Activated B cell treated with CpG ODN at 0.5 μM for 24 hours (primary cell): Measurements from ENCODE around the gene HTR1D. TPM values are rescaled to one million over a fixed set of nuclear protein-coding genes. Genes with fewer than 3 reads are reported as not detected.
"Not testable (repeated sequence)": the region's sequence is repeated elsewhere in the genome, so short reads cannot be mapped to it uniquely, and the experiment has no call there.

Experiments used
- ATAC-seq: fragments of 200-7000 bp; cut with Tn5 transposase; one replicate; pipeline ENCODE4 v1.10.0; 2021; ENCODE audit warnings: low read depth, mild to moderate bottlenecking, moderate library complexity
- CTCF ChIA-PET: fragments of 350-600 bp; sonication (Branson Sonifier 250); formaldehyde crosslinking; loops from one replicate; lab custom pipeline; 2021; ENCODE audit warnings: antibody characterized with exemption; lab: Charles Lee
- POLR2A ChIA-PET: fragments of 350-600 bp; sonication (Branson Sonifier 250); formaldehyde crosslinking; loops from one replicate; lab custom pipeline; 2021; ENCODE audit warnings: antibody characterized with exemption; lab: Charles Lee
- DNase-seq: peaks from one replicate; pipeline ENCODE4 v3.0.0; 2022
- H3K27ac Mint-ChIP-seq: one replicate; pipeline ENCODE4 v1.8.0; 2020; ENCODE audit warnings: mixed read lengths
- H3K27me3 Mint-ChIP-seq: one replicate; pipeline ENCODE4 v1.8.0; 2021; ENCODE audit warnings: mixed read lengths
- H3K36me3 Mint-ChIP-seq: one replicate; pipeline ENCODE4 v1.8.0; 2021; ENCODE audit warnings: low read depth, mixed read lengths
- H3K4me1 Mint-ChIP-seq: one replicate; pipeline ENCODE4 v1.8.0; 2021; ENCODE audit warnings: mixed read lengths
- H3K4me3 Mint-ChIP-seq: one replicate; pipeline ENCODE4 v1.8.0; 2020; ENCODE audit warnings: mild to moderate bottlenecking, mixed read lengths
- H3K9me3 Mint-ChIP-seq: one replicate; pipeline ENCODE4 v1.8.0; 2020; ENCODE audit warnings: mixed read lengths
- intact Hi-C: fragments of 100-400 bp; cut with micrococcal nuclease; formaldehyde crosslinking; loops from one replicate; pipeline ENCODE4 v1.15.1; 2024
- total RNA-seq: library from RNA; stranded (reverse); gene quantifications from 2 replicates; pipeline ENCODE4 v1.2.3, GENCODE V29; 2022
- TF ChIP-seq, protein P1 (sequence below): fragments of 200-600 bp; IDR thresholded peaks from one replicate; pipeline ENCODE4 v1.8.0; 2022; ENCODE audit warnings: antibody characterized with exemption, mild to moderate bottlenecking

The HTR1D gene, protein sequence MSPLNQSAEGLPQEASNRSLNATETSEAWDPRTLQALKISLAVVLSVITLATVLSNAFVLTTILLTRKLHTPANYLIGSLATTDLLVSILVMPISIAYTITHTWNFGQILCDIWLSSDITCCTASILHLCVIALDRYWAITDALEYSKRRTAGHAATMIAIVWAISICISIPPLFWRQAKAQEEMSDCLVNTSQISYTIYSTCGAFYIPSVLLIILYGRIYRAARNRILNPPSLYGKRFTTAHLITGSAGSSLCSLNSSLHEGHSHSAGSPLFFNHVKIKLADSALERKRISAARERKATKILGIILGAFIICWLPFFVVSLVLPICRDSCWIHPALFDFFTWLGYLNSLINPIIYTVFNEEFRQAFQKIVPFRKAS
- total RNA-seq: not detected in 2 replicates

DNA sequence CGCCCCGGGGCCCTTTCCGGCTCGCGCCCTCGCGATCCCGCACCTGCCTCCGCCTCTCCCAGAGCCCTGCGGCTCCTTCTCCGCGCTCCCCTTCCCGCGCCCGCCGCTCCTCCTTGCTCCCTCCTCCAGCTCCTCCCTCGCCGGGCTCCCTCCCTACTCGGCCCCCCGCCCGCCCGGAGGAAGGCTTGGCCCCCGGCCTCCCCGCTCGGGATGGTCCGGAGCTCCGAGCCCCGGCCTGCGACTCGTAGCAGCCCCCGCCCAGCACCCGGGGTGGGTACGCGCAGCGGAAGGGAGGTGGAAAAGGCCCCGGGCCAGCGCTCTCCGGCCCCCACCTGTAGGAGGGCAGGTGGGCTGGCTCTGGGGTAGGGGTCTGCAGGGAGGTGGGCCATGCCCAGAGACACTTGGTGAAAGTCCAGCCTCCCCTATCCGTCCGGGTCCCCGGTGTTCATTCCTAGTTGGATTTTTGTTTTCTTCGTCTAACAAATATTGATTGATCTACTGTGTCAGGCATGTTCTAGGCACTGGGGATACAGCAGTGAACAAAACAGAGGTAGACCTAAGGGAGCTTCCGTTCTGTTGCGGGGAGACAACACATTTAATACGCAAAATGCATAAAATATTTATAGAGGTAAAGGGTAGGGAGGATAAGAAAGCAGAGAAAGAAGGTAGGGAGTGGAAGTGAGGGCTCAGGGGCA is at the start of gene HTR1D:
Gene HTR1D (minus strand): TSS at position 82 of the 695 bp plus-strand sequence. CDS start 23,283 bp downstream, outside the sequence.
- Mint-ChIP-seq H3K4me1 (peaks cover 6% of the 10 kb centered on the region), H3K4me3 (peak within 1 kb of the TSS; percentile 44), H3K36me3 (no peaks in the 10 kb centered on the region), H3K27ac (no peak within 1 kb of the TSS), H3K9me3 (no peaks in the 10 kb centered on the region), H3K27me3 (peaks cover 60% of the 10 kb centered on the region)
- POLR2A ChIA-PET: no interaction called here
- no peak for ATAC-seq
- intact Hi-C loops: loop anchor here (2.0 to 10.0 kb wide), 2 partner anchors 321 to 447 kb away; no protein-coding TSS in a partner anchor
- CTCF ChIA-PET: interaction anchor here (0.5 to 1.0 kb wide), 2 partner anchors 93 to 265 kb away, joined by 3 read pairs; no protein-coding TSS in a partner anchor
- peak; percentile 23 for DNase-seq
- TF ChIP-seq, protein P1, sequence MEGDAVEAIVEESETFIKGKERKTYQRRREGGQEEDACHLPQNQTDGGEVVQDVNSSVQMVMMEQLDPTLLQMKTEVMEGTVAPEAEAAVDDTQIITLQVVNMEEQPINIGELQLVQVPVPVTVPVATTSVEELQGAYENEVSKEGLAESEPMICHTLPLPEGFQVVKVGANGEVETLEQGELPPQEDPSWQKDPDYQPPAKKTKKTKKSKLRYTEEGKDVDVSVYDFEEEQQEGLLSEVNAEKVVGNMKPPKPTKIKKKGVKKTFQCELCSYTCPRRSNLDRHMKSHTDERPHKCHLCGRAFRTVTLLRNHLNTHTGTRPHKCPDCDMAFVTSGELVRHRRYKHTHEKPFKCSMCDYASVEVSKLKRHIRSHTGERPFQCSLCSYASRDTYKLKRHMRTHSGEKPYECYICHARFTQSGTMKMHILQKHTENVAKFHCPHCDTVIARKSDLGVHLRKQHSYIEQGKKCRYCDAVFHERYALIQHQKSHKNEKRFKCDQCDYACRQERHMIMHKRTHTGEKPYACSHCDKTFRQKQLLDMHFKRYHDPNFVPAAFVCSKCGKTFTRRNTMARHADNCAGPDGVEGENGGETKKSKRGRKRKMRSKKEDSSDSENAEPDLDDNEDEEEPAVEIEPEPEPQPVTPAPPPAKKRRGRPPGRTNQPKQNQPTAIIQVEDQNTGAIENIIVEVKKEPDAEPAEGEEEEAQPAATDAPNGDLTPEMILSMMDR: no peak

DNA sequence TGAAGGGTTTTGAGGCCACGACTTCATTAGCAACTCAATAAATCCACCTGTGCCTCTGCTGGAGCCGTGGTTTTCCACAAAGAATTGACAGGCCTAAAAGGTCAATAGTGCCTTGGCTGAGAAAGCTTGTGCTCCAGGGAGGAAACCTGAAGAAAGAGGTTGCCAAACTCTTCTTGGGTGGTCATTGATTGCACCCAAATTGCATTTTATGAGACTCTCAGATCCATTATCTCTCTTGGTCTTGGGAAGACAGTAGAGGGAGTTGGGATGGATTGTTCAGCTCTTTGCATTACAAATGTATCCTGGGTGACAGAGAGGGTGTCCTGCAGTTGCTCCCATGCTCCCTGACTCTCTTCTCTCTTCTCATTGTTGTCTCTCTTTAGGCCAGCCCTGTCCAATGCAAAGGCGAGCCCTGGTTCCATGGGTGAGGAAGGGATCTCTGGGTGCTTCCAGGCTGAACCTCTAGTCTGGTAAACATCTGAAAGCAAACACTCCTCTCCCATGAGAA is 46.1 kb upstream of the HTR1D start:
- ATAC-seq: no peak
- H3K27me3 Mint-ChIP-seq: peaks cover 2% of the 10 kb centered on the region
- no peaks in the 10 kb centered on the region for H3K4me1 Mint-ChIP-seq
- H3K27ac Mint-ChIP-seq: no peak overlapping the region
- H3K9me3 Mint-ChIP-seq: no peaks in the 10 kb centered on the region
- TF ChIP-seq, protein P1: no peak
- intact Hi-C loops: no loop called here
- no peaks in the 10 kb centered on the region for H3K36me3 Mint-ChIP-seq
- DNase-seq: no peak
- CTCF ChIA-PET: interaction anchor here (1.2 kb wide), 1 partner anchor 13 kb away, joined by 3 read pairs; no protein-coding TSS in a partner anchor
- POLR2A ChIA-PET: no interaction called here
- H3K4me3 Mint-ChIP-seq: no peak overlapping the region

DNA sequence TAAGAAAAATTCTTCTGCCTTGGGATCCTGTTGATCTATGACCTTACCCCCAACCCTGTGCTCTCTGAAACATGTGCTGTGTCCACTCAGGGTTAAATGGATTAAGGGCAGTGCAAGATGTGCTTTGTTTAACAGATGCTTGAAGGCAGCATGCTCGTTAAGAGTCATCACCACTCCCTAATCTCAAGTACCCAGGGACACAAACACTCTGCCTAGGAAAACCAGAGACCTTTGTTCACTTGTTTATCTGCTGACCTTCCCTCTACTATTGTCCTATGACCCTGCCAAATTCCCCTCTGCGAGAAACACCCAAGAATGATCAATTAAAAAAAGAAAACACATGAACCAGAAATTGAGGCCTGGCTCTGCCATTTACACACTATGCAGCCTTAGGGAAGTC is 40.8 kb upstream of the HTR1D start:
- intact Hi-C loops, H3K9me3 Mint-ChIP-seq, POLR2A ChIA-PET, DNase-seq, H3K27ac Mint-ChIP-seq, CTCF ChIA-PET, H3K27me3 Mint-ChIP-seq, H3K4me3 Mint-ChIP-seq, H3K36me3 Mint-ChIP-seq, ATAC-seq, H3K4me1 Mint-ChIP-seq: not testable (repeated sequence)

DNA sequence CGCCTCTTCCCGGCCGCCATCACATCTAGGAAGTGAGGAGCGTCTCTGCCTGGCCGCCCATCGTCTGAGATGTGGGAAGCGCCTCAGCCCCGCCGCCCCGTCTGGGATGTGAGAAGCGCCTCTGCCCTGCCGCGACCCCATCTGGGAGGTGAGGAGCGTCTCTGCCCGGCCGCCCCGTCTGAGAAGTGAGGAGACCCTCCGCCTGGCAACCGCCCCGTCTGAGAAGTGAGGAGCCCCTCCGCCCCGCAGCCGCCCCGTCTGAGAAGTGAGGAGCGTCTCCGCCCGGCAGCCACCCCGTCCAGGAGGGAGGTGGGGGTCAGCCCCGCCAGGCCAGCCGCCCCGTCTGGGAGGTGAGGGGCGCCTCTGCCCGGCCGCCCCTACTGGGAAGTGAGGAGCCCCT is 40.1 kb upstream of the HTR1D start:
- intact Hi-C loops: not testable (repeated sequence)

DNA sequence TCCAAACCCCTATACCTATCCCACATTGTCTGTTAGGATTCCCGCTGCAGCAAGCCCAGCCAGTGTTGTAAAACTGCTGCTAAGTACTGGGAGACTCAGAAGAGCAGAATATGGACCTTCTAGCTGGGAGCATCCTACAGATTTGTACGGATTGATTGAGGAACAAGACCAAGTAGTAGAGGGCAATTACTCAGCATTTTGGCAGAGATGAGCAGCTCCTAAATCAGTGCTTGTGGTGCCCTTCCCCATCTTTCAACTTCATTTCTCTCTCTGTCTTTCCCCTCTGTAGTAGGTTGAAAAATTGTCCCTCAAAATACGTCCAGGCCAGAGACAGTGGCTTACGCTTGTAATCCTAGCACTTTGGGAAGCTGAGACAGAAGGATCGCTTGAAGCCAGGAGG is 37.3 kb upstream of the HTR1D start:
- Mint-ChIP-seq H3K9me3 (no peaks in the 10 kb centered on the region), H3K4me3 (no peak overlapping the region), H3K36me3 (no peaks in the 10 kb centered on the region), H3K4me1 (no peaks in the 10 kb centered on the region), H3K27ac (no peak overlapping the region), H3K27me3 (peaks cover 5% of the 10 kb centered on the region)
- POLR2A ChIA-PET: no interaction called here
- DNase-seq (no peak), ATAC-seq (no peak)
- CTCF ChIA-PET: no interaction called here
- intact Hi-C loops: no loop called here
- TF ChIP-seq, protein P1: no peak

More for the DNA sequence above, 40.1 kb upstream of the HTR1D start:
- H3K4me3 Mint-ChIP-seq, H3K4me1 Mint-ChIP-seq, ATAC-seq, H3K36me3 Mint-ChIP-seq, DNase-seq, POLR2A ChIA-PET, H3K9me3 Mint-ChIP-seq, H3K27ac Mint-ChIP-seq, H3K27me3 Mint-ChIP-seq, CTCF ChIA-PET: not testable (repeated sequence)

DNA sequence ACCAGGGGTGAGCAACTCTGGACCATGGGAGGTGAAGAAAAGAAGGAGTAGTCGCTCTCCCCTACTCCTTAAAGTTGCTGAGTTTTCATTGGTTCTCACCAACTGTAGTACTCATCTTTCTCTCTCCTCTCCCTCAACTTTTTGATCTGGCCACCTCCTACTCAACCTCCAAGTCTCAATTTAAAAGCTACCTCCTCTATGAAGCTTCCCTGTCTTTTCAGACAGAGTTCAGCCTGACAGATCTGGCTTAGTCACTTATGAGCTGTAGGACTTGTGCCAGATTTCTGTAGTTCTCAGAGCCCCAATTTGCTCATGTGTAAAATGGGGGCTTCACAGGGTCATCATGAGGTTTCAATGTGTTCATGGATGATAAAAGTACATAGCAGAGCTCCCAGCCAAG is 34.5 kb upstream of the HTR1D start:
- H3K36me3 Mint-ChIP-seq: no peaks in the 10 kb centered on the region
- POLR2A ChIA-PET: no interaction called here
- intact Hi-C loops: no loop called here
- TF ChIP-seq, protein P1: no peak
- CTCF ChIA-PET: no interaction called here
- no peak for ATAC-seq
- H3K27me3 Mint-ChIP-seq: peaks cover 5% of the 10 kb centered on the region
- H3K27ac Mint-ChIP-seq: no peak overlapping the region
- no peaks in the 10 kb centered on the region for H3K4me1 Mint-ChIP-seq
- no peak overlapping the region for H3K4me3 Mint-ChIP-seq
- no peaks in the 10 kb centered on the region for H3K9me3 Mint-ChIP-seq
- no peak for DNase-seq
